BLaER1 (cell line): ENCODE data around the gene ESYT1.

Source experiments
- H3K27ac ChIP-seq: shearing (Covaris generic); formaldehyde crosslinking; 2 replicates; pipeline ENCODE4 v1.8.1; 2022
- H3K27me3 ChIP-seq: shearing (Covaris generic); formaldehyde crosslinking; 2 replicates; pipeline ENCODE4 v1.8.1; 2022
- H3K36me3 ChIP-seq: shearing (Covaris generic); formaldehyde crosslinking; 2 replicates; pipeline ENCODE4 v1.8.1; 2022
- H3K4me1 ChIP-seq: shearing (Covaris generic); formaldehyde crosslinking; 2 replicates; pipeline ENCODE4 v1.8.1; 2022
- H3K4me2 ChIP-seq: shearing (Covaris generic); formaldehyde crosslinking; 2 replicates; pipeline ENCODE4 v1.8.1; 2022
- H3K4me3 ChIP-seq: shearing (Covaris generic); formaldehyde crosslinking; 2 replicates; pipeline ENCODE4 v1.8.1; 2022
- H3K9ac ChIP-seq: shearing (Covaris generic); formaldehyde crosslinking; 2 replicates; pipeline ENCODE4 v1.8.1; 2022
- H3K9me3 ChIP-seq: shearing (Covaris generic); formaldehyde crosslinking; 2 replicates; pipeline ENCODE4 v1.8.1; 2022
- H4K20me1 ChIP-seq: shearing (Covaris generic); formaldehyde crosslinking; 2 replicates; pipeline ENCODE4 v1.8.1; 2022
- Cebpa-rat ChIP-seq: shearing (Covaris generic); IDR thresholded peaks from 2 replicates; pipeline ENCODE4 v1.8.1; 2022

The ESYT1 gene

GRCh38 chr12:56143870-56144269 lies 15.8 kb downstream of the ESYT1 start:
- Histone ChIP-seq H3K36me3 (peaks cover 68% of the 10 kb centered on the region), H3K4me2 (no peak overlapping the region)

GRCh38 chr12:56145217-56145616 lies 17.1 kb downstream of the ESYT1 start:
- Histone ChIP-seq H3K4me2 (no peak overlapping the region), H3K27ac (no peak overlapping the region), H4K20me1 (no peaks in the 10 kb centered on the region), H3K4me3 (no peak overlapping the region), H3K9ac (no peak overlapping the region), H3K4me1 (no peaks in the 10 kb centered on the region), H3K9me3 (no peaks in the 10 kb centered on the region), H3K27me3 (no peaks in the 10 kb centered on the region), H3K36me3 (peaks cover 61% of the 10 kb centered on the region)
- TF ChIP-seq Cebpa-rat: no peak

More at GRCh38 chr12:56143870-56144269, 15.8 kb downstream of the ESYT1 start:
- no peaks in the 10 kb centered on the region for H3K27me3 ChIP-seq
- no peak overlapping the region for H3K27ac ChIP-seq
- no peak overlapping the region for H3K4me3 ChIP-seq
- H4K20me1 ChIP-seq: no peaks in the 10 kb centered on the region
- H3K9me3 ChIP-seq: no peaks in the 10 kb centered on the region
- TF ChIP-seq Cebpa-rat: no peak
- H3K4me1 ChIP-seq: no peaks in the 10 kb centered on the region
- 0 out of 2 replicates have a peak overlapping the region, but pooled peaks have one; percentile 21 for H3K9ac ChIP-seq

- Histone ChIP-seq H3K9me3 (no peaks in the 10 kb centered on the region), H3K36me3 (peaks cover 45% of the 10 kb centered on the region), H3K4me2 (no peak overlapping the region), H4K20me1 (no peaks in the 10 kb centered on the region), H3K9ac (no peak overlapping the region), H3K4me1 (peaks cover 8% of the 10 kb centered on the region), H3K27me3 (no peaks in the 10 kb centered on the region), H3K4me3 (no peak overlapping the region), H3K27ac (no peak overlapping the region)
- TF ChIP-seq Cebpa-rat: no peak
Measured at GRCh38 chr12:56146492-56147460, 18.7 kb downstream of the ESYT1 start.

GRCh38 chr12:56150563-56150962 lies 22.5 kb downstream of the ESYT1 start:
- no peak overlapping the region for H3K27ac ChIP-seq
- no peak overlapping the region for H3K9ac ChIP-seq
- no peaks in the 10 kb centered on the region for H3K27me3 ChIP-seq
- H3K9me3 ChIP-seq: no peaks in the 10 kb centered on the region
- H3K4me1 ChIP-seq: peaks cover 36% of the 10 kb centered on the region
- H3K36me3 ChIP-seq: peaks cover 23% of the 10 kb centered on the region
- no peak overlapping the region for H3K4me3 ChIP-seq
- TF ChIP-seq Cebpa-rat: no peak
- no peaks in the 10 kb centered on the region for H4K20me1 ChIP-seq
- no peak overlapping the region for H3K4me2 ChIP-seq

GRCh38 chr12:56151672-56152131 lies 23.6 kb downstream of the ESYT1 start:
- Histone ChIP-seq H3K9me3 (no peaks in the 10 kb centered on the region), H3K9ac (peak overlapping the region; percentile 88), H3K4me2 (peak overlapping the region; percentile 99), H3K27ac (peak overlapping the region; percentile 84), H4K20me1 (no peaks in the 10 kb centered on the region), H3K4me1 (peaks cover 47% of the 10 kb centered on the region), H3K36me3 (peaks cover 27% of the 10 kb centered on the region), H3K27me3 (no peaks in the 10 kb centered on the region), H3K4me3 (peak overlapping the region; percentile 75)
- TF ChIP-seq Cebpa-rat: no peak

- H3K4me3 ChIP-seq: peak within 1 kb of the TSS; percentile 75
- peak within 1 kb of the TSS; percentile 99 for H3K4me2 ChIP-seq
- peaks cover 51% of the 10 kb centered on the region for H3K4me1 ChIP-seq
- no peak for TF ChIP-seq Cebpa-rat
- H3K27ac ChIP-seq: peak within 1 kb of the TSS; percentile 84
- H3K36me3 ChIP-seq: peaks cover 27% of the 10 kb centered on the region
- H4K20me1 ChIP-seq: no peaks in the 10 kb centered on the region
- H3K9me3 ChIP-seq: no peaks in the 10 kb centered on the region
- peak within 1 kb of the TSS; percentile 88 for H3K9ac ChIP-seq
- no peaks in the 10 kb centered on the region for H3K27me3 ChIP-seq
Measured at GRCh38 chr12:56152132-56152755, 24.2 kb downstream of the ESYT1 start, which contains the start of gene MYL6B. Gene MYL6B (plus strand): TSS chr12:56152587. CDS start chr12:56153919, 1,332 bp downstream.

- peak overlapping the region; percentile 88 for H3K9ac ChIP-seq
- H3K27ac ChIP-seq: peak overlapping the region; percentile 84
- peak overlapping the region; percentile 75 for H3K4me3 ChIP-seq
- H3K9me3 ChIP-seq: no peaks in the 10 kb centered on the region
- H3K27me3 ChIP-seq: no peaks in the 10 kb centered on the region
- peak overlapping the region; percentile 99 for H3K4me2 ChIP-seq
- TF ChIP-seq Cebpa-rat: no peak
- peaks cover 27% of the 10 kb centered on the region for H3K36me3 ChIP-seq
- no peaks in the 10 kb centered on the region for H4K20me1 ChIP-seq
- H3K4me1 ChIP-seq: peaks cover 51% of the 10 kb centered on the region
Measured at GRCh38 chr12:56152756-56153677, 24.9 kb downstream of the ESYT1 start.

GRCh38 chr12:56153678-56154065 lies 25.6 kb downstream of the ESYT1 start:
- H3K4me2 ChIP-seq: peak overlapping the region; percentile 99
- H4K20me1 ChIP-seq: peaks cover 3% of the 10 kb centered on the region; the same call in 1 of the 2 replicates
- peak overlapping the region; percentile 88 for H3K9ac ChIP-seq
- H3K36me3 ChIP-seq: peaks cover 27% of the 10 kb centered on the region
- no peaks in the 10 kb centered on the region for H3K9me3 ChIP-seq
- no peaks in the 10 kb centered on the region for H3K27me3 ChIP-seq
- H3K4me1 ChIP-seq: peaks cover 51% of the 10 kb centered on the region
- TF ChIP-seq Cebpa-rat: no peak
- peak overlapping the region; percentile 75 for H3K4me3 ChIP-seq
- H3K27ac ChIP-seq: peak overlapping the region; percentile 84

GRCh38 chr12:56154246-56154771 lies 26.2 kb downstream of the ESYT1 start:
- H3K4me2 ChIP-seq: peak overlapping the region; percentile 99
- no peak for TF ChIP-seq Cebpa-rat
- H3K36me3 ChIP-seq: peaks cover 29% of the 10 kb centered on the region
- peak overlapping the region; percentile 84 for H3K27ac ChIP-seq
- no peaks in the 10 kb centered on the region for H3K27me3 ChIP-seq
- H3K4me1 ChIP-seq: peaks cover 53% of the 10 kb centered on the region
- peaks cover 9% of the 10 kb centered on the region for H4K20me1 ChIP-seq
- H3K9me3 ChIP-seq: no peaks in the 10 kb centered on the region
- H3K9ac ChIP-seq: peak overlapping the region; percentile 88
- no peak overlapping the region for H3K4me3 ChIP-seq
